ENCODE data around the gene SLC38A3. TPM values are rescaled to one million over a fixed set of nuclear protein-coding genes. Genes with fewer than 3 reads are reported as not detected.
A peak's percentile ranks its signal among the peaks of the same experiment; 100 is the strongest.
"Not testable (repeated sequence)": the region's sequence is repeated elsewhere in the genome, so short reads cannot be mapped to it uniquely, and the experiment has no call there.

Gene SLC38A3
- total RNA-seq, 1 donor from 2014 or later = not detected

DNA sequence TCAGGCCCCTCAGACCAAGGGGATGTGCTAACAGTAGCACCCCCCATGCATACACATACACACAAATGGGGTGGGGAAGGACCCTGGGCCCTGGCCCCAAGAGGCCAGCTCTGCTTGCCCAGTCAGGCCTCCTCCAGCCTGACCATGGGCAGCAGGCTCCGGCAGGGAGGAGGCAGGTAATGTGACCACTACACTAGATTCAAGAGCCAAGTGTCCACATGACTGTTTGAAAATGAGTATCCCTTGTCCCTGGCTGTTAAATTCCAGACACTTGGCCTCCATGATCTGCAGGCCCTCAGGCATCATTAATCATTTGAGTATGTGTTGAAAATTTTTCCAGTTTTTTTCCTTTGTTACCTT is 17.1 kb downstream of the SLC38A3 start:
- H3K4me3 ChIP-seq (ENCODE audit: low read depth, low read length) = no peak overlapping the region
- TF ChIP-seq, protein P1, sequence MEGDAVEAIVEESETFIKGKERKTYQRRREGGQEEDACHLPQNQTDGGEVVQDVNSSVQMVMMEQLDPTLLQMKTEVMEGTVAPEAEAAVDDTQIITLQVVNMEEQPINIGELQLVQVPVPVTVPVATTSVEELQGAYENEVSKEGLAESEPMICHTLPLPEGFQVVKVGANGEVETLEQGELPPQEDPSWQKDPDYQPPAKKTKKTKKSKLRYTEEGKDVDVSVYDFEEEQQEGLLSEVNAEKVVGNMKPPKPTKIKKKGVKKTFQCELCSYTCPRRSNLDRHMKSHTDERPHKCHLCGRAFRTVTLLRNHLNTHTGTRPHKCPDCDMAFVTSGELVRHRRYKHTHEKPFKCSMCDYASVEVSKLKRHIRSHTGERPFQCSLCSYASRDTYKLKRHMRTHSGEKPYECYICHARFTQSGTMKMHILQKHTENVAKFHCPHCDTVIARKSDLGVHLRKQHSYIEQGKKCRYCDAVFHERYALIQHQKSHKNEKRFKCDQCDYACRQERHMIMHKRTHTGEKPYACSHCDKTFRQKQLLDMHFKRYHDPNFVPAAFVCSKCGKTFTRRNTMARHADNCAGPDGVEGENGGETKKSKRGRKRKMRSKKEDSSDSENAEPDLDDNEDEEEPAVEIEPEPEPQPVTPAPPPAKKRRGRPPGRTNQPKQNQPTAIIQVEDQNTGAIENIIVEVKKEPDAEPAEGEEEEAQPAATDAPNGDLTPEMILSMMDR (conservative IDR thresholded peaks at IDR 0.05; ENCODE audit: low read depth, low read length) = no peak
- DNase-seq (ENCODE audit: low read depth) = no peak

DNA sequence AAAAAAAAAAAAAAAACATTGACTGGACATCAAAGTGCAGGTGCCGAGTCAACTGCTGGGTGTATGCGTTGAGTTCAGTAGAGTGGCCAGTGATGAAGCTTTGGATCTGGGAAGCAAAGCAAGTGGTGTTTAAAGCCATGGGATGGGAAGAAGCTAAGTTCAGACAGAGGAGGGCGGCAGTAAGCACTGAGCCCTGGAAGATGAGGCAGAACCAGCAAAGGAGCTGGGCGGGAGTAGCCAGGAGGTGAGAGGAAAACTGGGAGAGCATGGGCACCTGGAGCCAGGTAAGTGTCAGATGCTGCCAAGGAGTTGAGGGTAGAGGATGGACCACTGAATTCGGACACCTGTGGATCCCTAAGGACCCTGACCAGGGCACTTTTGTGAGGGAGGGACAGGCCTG is 19.6 kb downstream of the SLC38A3 start:
- TF ChIP-seq, protein P1 (conservative IDR thresholded peaks at IDR 0.05; ENCODE audit: low read depth, low read length) = no peak
- DNase-seq (ENCODE audit: low read depth) = no peak

DNA sequence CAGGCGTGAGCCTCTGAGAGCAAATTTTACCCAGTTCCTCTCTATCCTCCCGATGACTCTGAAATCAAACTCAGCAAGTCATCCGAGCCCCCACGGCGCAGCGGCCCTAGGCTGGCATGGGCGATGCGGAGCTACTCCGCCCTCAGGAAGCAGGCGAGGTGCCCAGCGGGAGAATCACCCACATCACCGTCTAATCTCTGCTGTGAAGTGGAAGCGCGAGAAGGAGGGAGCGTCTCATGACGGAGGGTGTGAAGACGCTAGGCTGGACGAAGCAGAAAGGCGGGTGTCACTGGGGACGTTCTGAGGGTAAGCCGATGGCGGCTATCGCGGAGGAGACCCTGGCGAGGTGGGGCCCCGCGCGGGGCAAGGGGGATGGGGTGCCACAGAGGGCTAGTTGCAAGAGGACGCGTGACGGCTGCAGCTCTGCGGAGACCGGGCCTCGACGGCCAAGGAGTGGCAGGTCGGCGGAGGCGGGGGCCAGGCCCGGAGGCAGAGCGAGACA is 21.9 kb downstream of the SLC38A3 start:
- H3K4me3 ChIP-seq (ENCODE audit: low read depth, low read length) = peak overlapping the region; percentile 84
- TF ChIP-seq, protein P1 (conservative IDR thresholded peaks at IDR 0.05; ENCODE audit: low read depth, low read length) = no peak
- no peak for DNase-seq (ENCODE audit: low read depth)

More for the DNA sequence above, 19.6 kb downstream of the SLC38A3 start:
- H3K4me3 ChIP-seq (ENCODE audit: low read depth, low read length) = no peak overlapping the region

DNA sequence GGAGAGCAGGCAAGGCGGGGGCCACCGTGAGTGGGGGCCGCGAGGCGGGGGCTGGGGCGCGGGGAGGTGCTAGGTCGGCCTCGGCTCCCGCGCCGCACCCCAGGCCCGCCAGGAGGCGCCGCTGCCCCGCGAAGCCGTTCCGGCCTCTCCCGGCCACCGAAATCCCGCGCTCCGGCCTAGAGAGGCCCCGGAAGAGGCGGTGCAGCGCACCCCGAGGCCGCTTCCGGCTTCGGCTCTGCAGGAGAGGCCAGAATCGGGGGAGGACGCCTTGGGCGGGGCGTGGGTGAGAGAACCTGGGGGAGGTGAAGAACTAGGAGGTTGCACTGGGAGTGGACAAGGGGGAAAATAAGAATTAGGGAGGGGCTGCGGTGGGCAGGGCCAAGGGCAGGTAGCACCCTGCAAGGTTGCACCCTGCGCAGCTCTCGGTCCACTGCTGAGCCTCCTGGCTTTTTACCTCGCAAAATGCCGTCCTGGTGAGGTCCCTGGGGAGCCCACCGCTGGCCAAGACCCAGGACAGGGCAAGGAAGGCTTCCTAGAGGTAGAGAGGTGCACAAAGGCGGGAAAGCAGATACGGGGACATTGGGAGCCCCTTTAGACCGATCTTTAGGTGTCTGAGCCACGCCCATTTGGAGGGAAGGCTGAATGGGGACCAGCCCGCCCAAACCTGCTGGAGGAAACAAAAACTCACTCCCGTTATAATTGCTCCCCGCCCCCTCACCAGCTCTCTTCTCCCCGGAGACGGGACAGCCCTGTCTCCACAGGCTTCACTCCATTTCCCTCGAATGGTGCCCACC is 22.5 kb downstream of the SLC38A3 start:
- DNase-seq (ENCODE audit: low read depth) = no peak
- H3K4me3 ChIP-seq (ENCODE audit: low read depth, low read length) = peak overlapping the region; percentile 84
- TF ChIP-seq, protein P1 (conservative IDR thresholded peaks at IDR 0.05; ENCODE audit: low read depth, low read length) = peak; percentile 62

DNA sequence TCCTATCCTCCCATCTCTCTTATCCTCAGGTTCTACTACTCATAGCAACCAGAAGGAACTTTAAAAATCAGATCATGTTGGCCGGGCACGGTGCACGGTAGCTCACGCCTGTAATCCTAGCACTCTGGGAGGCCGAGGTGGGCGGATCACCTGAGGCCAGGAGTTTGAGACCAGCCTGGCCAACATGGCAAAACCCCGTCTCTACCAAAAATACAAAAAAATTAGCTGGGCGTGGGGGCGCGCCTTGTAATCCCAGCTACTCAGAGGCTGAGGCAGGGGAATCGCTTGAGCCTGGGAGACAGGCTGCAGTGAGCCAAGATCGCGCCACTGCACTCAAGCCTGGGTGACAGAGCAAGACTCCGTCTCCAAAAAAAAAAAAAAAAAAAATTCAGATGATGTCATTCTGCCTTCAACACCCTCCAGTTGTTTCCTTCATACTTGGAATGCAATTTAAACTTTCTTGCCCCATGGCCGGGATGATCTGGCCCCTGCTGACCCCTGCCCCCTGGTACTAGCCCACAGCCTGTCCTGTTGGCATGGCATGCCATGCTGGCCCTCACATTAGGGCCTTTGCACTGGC is 23.2 kb downstream of the SLC38A3 start:
- not testable (repeated sequence) for DNase-seq (ENCODE audit: low read depth)
- H3K4me3 ChIP-seq (ENCODE audit: low read depth, low read length) = peak overlapping the region; percentile 84

DNA sequence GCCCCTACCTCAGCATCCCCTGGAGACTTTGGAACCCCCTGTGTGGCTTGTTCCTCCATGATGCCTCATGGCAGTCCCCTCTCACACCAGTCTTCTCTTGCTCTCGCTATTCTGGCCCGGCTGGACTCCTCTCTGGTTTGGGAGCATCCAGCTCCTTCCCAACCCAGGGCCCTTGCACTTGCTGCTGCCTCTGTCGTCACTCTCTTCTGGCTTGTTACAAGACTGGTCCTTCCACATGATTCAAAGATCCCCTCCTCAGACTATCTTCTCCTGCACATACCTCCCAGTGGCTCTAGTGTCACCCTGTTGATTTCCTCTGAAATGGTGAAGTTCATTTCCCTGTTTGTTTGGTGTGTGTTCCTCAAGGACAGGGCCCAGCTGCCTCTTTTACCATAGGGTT is 24.4 kb downstream of the SLC38A3 start:
- TF ChIP-seq, protein P1 (conservative IDR thresholded peaks at IDR 0.05; ENCODE audit: low read depth, low read length) = no peak
- DNase-seq (ENCODE audit: low read depth) = no peak
- no peak overlapping the region for H3K4me3 ChIP-seq (ENCODE audit: low read depth, low read length)

DNA sequence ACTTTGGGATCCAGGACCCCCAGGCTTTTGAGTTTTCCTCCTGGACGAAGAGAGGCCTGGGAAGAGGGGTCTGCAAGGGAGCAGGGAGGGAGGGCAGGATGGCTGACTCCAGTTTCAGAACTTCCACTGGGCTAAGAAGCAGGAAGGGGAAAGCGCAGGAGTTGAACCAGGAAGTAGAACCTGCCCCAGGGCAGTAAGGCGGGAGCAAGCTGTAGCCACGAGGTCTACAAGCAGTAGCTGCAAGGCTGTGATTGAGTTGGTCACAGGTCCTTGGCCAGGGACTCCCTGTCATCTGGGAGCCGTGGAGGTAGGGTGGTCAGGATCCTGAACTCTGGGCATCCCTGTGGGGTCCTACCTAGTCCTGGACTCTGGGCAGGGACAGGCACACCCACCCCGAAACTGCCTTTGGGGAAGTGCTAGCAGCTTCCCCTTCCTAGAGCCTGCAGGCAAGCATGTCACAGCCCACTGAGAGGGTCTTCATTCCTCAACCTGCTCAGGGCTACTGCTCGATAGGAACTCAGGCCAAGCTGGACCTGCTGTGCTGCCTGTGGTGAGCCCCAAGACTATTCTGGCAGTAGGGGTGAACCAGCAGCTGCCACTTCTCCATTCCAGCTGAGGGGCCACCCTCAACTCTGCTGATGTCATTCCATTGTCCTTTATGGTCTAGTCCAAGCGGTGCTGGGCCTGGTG is 25.2 kb downstream of the SLC38A3 start:
- TF ChIP-seq, protein P1 (conservative IDR thresholded peaks at IDR 0.05; ENCODE audit: low read depth, low read length) = no peak
- no peak overlapping the region for H3K4me3 ChIP-seq (ENCODE audit: low read depth, low read length)
- DNase-seq (ENCODE audit: low read depth) = no peak
